GM23248 (cell line): Measurements from ENCODE around the gene CENPC.

ENCODE experiments used
- EZH2 ChIP-seq: fragments of 200-600 bp; sonication (generic); IDR thresholded peaks from 2 replicates; pipeline ENCODE4 v1.6.1; 2018; ENCODE audit warnings: antibody characterized with exemption, mild to moderate bottlenecking; ENCODE audit not compliant: insufficient read depth, poor library complexity, severe bottlenecking
- EZH2phosphoT487 ChIP-seq: fragments of 200-600 bp; sonication (generic); IDR thresholded peaks from 2 replicates; pipeline ENCODE4 v1.6.1; 2018; ENCODE audit warnings: antibody characterized with exemption, moderate library complexity, mild to moderate bottlenecking, low read depth; ENCODE audit not compliant: insufficient read depth

- TF ChIP-seq EZH2phosphoT487 (no peak), EZH2 (no peak)
These were observed 76.5 kb downstream of the CENPC start for GRCh38 chr4:67468830-67469229.
